Activated CD4-positive, alpha-beta T cell treated with anti-CD3 and anti-CD28 coated beads, Interleukin-2, amount 50 U/mL, for 16 hours (primary cell): ENCODE data around the gene KPNA2.
"Not testable (repeated sequence)": the region's sequence is repeated elsewhere in the genome, so short reads cannot be mapped to it uniquely, and the experiment has no call there.

ENCODE experiments used
- DNase-seq: peaks from one replicate; pipeline ENCODE4 v3.0.0-alpha.2; 2020

The KPNA2 gene

DNA sequence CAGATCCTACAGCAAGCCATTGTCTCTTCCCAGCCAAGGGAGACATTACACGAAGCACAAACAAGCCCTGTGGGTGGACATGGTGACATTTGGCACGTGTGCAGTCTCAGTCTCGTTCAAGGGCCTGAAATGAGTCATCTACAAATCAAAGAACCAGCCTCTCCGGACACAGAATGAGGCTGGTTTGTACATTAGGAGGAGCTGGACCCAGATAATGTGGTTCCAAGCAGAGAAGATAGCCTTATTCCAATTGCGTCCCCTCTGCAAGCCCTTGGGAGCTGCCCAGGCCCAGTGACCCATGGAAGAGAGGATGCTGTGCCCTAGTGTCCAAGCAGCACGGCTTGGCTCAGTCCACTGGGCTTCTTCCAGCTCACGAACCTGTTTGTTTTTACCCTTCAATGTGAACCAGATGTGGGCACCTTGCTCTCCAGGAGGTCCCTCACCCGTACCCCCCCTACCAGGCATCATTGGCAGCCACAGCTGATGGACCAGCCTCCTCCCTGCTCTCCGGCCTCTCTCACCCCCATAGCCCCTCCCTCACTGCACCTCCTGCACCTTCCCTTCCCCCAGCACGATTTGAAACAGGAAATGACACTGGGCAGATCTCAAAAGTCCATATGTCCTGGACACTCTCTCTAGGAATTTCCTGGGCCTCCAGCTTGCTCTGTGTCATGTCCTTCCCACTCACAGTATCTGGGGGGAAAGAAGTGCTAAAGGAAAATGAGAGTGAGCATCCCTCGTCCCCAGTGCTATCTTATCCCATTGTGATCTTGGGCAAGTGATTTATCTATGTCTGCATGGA, 26.2 kb downstream of the KPNA2 start:
- no peak for DNase-seq

DNA sequence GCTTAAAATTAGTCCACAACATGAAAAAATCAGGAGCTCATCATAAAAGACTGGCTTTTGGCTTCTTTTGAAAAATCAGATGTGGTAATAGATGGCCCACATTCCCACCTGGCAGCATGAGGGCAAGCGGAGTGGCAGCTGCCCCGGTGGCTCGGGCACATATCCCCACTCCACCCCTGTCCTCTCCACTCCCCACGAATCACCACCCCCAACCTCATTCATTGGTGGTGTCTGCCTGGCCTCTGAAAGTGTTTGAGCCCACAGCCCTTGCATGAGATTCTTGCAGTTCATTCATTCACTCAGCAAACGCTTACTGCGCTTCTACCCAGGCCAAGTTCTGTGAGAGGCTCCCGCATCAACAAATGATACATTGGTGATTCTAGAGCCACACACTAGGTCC, 29.8 kb downstream of the KPNA2 start:
- not testable (repeated sequence) for DNase-seq

DNA sequence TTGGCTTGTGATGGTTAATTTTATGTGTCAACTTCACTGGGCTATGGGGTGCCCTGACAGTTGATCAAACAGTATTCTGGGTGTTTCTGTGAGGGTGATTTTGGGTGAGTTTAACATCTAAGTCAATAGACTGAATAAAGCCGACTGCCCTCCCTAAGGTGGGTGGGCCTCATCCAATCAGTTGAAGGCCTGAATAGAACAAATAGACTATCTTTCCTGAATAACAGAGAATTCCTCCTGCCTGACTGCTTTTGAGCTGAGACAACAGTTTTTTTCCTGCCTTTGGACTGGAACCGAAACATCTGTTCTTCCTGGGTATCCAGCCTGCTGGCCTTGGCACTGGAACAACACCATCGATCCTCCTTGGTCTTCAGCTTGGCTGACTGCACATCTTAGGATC, 33.0 kb downstream of the KPNA2 start:
- not testable (repeated sequence) for DNase-seq

DNA sequence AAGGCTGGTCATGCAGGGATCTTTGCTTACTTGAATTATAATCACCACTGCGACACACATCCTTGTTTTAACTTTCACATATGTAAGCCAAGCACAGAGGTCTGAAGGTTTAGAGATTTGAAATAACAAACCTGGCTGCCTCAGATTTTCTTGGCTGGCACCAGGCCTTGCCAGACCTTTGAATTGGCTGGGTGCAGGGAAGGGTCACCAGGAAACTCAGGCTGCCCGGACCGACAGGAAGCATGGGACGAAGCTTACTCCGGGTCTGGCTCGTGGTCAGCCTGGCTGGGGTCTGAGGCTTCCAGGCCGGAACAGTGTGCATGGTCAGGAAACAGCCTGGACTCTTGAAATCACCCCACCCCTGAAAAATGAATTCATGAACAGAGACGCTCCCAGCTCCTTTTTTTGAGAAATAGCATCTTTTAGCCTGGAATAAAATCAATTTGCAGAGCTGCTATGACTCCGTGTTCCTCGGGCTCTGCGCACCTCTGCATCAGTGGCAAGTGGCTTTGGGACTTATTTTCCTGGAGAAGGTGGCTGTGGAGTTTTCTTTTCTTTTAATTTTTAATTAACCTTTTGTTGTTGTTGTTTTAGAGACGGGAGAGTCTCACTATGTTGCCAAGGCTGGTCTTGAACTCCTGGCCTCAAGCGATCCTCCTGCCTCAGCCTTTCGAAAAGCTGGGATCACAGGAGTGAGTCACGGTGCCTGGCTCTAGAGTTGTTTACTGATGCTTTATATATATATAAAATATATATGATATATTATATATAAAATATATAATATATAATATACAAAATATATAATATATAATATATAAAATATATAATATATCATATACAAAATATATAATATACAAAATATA, 35.3 kb downstream of the KPNA2 start:
- not testable (repeated sequence) for DNase-seq

DNA sequence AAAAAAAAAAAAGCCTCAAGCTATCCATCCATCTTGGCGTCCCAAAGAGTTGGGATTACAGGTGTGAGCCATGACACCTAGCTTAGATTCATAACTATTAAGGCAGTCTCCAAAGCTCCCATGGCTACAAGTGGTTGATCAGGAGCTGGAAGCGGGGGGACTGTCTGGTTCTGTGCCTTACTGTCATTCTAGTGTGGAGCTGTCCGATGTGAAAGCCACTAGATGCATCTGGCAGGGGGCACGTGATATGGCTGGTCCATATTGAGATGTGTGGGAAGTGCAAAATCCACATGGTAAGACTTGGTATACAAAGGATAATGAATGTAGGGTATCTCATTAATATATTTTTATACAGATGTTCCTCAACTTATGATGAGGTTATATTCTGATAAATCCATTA, 38.7 kb downstream of the KPNA2 start:
- DNase-seq: no peak

DNA sequence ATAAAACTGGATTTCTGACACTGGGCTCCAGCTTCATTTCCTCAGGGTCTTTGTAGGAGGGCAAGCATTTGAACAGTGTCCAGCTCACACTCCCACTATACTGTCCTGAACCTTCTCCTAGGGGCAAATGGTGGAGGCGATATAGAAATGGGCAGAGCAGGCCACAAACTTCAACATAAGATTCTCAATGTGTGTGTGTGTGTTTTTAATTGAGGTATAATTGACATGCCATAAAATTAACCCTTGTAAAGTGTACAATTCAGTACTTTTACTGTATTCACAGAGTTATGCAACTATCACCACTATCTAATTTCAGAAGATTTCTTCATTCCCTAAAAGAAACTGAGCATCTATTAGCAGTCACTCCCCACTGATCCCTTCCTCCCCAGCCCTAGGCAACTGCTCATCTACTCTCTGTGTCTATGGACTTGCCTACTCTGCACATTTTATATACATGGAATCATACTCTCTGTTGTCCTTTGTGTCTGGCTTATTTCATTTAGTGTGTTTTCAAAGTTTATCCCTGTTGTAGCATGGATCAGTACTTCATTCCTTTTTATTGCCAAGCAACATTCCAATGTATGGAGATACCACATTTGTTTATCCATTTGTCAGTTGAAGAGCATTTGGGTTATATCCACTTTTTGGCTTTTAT, 40.5 kb downstream of the KPNA2 start:
- DNase-seq: not testable (repeated sequence)

DNA sequence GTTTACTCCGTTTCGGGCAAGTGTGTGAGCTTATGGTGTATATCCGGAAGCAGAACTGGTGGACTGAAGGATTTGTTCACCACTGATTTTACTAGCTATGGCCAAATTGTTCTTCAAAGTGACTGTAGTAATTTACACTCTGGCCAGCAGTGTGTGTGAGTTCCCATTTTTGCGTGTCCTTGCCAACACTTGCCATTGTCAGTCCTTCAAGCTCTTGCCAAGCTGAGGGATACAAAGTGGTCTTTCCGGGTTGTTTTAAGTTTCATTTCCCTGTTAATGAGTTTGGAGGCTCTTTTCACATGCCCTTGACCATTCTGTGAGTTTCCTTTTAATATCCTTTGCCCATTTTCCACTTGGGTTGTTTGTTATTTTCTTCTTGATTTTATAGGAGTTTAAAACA, 42.0 kb downstream of the KPNA2 start:
- not testable (repeated sequence) for DNase-seq

DNA sequence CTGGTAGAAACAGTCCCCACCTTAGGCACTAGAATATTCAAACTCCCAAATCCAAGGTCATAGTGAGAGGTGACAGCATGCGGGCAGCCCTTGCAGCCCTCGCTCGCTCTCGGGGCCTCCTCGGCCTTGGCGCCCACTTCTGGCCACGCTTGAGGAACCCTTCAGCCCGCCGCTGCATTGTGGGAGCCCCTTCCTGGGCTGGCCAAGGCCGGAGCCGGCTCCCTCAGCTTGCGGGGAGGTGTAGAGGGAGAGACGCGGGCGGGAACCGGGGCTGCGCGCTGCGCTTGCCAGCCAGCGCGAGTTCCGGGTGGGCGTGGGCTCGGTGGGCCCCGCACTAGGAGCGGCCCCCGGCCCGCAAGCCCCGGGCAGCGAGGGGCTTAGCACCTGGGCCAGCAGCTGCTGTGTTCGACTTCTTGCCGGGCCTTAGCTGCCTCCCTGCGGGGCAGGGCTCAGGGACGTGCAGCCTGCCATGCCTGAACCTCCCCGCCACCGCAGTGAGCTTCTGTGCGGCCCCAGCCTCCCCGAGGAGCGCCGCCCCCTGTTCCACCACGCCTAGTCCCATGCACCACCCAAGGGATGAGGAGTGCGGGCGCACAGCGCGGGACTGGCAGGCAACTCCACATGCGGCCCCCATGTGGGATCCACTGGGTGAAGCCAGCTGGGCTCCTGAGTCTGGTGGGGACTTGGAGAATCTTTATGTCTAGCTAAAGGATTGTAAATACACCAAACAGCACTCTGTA, 45.0 kb downstream of the KPNA2 start:
- DNase-seq: no peak

DNA sequence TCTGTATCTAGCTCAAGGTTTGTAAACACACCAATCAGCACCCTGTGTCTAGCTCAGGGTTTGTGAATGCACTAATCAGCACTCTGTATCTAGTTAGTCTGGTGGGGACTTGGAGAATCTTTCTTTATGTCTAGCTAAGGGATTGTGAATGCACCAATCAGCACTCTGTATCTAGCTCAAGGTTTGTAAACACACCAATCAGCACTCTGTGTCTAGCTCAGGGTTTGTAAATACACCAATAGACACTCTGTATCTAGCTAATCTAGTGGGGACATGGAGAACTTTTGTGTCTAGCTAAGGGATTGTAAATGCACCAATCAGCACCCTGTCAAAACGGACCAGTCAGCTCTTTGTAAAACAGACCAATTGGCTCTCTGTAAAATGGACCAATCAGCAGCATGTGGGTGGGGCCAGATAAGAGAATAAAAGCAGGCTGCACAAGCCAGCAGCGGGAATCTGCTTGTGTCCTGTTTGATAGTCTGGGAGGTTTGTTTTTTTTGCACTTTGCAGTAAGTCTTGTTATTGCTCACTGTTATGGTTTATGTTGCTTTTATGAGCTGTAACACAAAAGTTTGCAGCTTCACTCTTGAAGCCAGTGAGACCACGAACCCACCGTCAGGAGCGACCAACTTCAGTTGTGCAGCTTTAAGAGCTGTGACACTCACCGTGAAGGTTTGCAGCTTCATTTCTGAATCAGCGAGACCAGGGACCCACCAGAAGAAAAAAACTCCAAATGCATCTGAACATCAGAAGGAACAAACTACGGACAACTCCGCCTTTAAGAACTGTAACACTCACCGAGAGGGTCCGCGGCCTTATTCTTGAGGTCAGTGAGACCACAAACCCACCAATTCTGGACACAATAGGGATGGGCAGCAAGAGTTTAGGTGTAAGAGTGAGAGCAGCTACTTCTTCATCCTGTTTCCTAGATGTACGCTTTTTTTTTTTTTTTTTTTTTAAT, 46.0 kb downstream of the KPNA2 start:
- DNase-seq: peak; percentile 27

DNA sequence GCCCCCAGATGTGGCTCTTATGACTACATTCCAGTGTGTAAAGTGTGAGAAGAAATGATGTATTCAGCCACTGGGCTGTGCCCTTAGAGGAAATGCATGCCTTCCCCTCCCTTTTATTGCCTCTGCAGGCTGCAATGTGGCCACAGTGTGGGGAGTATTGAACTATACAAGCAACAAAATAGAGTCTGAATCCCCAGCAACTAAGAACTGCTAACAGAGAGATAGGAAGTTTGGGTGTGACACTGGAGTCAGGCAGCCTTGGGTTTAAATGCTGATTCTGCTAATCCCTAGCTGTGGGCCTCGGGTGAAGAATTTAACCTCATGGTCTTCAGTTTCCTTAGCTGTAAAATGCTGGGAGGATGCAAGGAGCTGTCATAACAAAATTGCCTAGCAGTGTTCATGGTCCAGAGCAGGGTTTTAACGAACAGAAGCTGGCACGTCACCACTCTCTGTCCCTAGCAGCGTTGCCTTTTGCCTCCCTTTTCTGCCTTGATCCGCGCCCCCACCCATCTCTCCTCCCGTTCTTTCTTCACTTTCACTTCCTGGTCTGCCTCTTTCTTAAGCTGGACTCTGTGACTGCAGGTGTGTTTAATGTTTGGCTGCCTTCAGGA, 50.3 kb downstream of the KPNA2 start:
- DNase-seq: peak; percentile 23

DNA sequence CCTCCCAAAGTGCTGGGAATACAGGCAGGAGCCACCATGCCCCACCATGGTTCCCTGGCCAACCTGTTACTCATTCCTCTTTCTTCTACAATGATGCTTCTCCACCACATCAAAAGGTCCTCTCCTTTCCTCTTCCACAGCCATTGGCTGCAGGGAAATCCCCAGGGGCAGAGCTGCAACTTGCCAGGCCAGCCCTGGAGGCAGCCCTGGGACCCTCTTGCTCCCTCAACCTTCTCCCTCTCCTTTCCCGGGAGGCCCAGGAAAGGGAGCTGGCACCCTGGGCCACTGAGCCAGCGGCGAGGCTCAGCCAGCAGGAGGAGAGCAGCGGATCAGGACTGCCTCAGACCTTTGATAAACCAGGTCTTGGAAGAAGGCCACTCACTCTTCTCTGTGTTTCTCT, 51.1 kb downstream of the KPNA2 start:
- peak; percentile 41 for DNase-seq

DNA sequence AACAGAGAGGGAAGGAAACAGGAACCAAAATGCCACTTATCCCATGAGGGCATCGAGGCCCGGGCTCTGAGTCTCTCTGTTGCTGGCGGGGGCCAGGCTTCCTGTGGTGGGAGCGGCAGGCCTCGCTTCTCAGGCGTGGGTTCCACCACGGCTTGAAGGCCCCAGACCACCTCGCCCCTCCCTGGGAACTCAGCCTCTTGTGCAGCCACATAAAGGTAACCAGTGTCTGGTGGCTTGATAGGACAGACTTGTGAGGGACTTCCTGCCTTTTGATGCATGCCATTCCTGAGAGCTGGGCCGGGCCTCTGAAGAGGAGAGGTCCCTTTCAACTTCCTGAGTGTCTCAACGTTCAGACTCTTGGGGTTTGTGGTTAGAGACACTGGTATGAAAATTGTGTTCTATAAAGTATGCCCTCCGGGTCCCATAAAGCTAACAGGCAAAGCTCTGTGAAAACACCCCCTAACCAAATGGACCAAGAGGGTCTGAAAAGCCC, 51.6 kb downstream of the KPNA2 start:
- peak; percentile 14 for DNase-seq

DNA sequence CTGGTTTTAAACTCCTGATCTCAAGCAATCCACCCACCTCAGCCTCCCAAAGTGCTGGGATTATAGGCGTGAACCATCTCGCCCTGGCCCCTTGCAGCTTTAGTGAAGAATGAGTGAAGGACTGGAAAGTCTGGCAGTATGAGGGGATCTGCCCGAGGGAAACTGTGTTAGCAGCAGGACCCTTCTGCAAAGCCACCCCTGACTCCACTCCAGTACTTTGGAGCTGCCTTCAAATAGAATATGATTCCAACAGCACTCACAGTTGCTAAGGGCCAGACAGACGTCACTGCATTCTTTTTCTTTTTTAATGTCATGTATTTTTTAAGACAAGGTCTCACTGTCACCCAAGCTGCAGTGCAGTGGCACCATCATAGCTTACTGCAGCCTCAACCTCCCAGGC, 52.3 kb downstream of the KPNA2 start:
- DNase-seq: no peak

DNA sequence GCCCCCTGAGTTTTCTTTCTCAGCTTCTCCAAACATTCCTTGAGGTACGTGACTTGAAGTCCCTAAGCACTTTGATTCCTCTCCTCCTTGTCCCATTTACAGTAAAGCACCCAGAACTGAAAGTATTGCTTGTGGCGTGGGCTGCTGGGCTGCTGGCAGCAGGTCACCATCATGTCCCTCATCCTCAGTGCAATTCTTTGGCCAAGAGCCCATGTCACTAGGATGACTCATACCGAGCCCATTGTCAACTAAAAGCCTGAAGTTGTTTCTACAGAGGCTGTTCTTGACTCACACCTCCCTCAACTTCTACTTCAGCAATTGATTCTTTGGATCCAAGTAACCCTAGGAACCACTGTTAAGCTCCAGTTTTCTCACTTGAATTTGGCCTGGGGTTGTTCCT, 54.3 kb downstream of the KPNA2 start:
- DNase-seq: peak; percentile 57

DNA sequence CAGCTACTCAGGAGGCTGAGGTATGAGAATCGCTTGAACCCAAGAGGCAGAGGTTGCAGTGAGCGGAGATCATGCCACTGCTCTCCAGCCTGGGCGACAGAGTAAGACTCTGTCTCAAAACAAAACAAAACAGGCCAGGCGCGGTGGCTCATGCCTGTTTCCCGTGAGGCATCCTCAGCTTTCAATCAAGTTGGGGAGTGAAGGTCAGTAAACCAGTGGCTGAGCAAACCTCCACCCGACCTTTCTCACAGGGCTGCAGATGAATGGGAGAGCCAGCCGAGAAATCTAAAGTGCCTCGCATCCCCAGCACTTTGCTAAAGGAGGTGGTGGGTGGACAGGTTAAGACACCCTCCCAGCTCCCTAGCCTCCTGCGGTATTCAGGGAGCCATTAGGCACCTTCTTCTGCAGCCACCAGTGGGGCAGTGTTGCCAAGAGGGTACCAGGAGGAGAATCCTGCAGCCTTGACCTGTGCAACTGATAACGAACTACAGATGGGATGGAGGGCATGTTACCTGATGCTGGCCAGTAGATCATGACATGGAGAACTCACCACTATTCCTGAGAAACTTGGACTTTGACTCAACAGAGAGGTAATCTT, 59.0 kb downstream of the KPNA2 start:
- DNase-seq: no peak

DNA sequence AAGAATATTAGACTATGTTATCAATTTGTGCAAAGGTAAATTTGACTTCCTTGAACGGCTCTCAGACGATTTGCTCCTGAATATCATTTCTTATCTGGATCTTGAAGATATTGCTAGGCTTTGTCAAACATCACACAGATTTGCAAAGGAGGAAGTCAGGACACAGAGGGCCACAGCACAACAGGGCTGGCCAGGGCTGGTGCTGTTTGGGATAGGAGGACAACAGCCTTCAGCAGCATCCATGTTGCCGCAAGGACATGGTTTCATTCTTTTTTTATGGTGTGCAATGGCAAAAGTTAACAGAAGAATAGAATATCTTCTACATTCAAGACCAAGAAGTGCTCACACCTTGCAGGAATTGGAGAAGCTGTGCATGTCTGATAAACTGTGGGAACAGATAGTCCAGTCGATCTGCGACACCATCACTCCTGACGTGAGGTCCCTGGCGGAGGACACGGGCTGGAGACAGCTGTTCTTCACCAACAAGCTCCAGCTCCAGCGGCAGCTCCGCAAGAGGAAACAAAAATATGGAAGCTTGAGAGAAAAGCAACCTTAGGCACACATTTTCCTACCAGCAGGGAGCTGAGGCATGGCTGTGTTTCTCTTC, 59.8 kb downstream of the KPNA2 start:
- DNase-seq: no peak

DNA sequence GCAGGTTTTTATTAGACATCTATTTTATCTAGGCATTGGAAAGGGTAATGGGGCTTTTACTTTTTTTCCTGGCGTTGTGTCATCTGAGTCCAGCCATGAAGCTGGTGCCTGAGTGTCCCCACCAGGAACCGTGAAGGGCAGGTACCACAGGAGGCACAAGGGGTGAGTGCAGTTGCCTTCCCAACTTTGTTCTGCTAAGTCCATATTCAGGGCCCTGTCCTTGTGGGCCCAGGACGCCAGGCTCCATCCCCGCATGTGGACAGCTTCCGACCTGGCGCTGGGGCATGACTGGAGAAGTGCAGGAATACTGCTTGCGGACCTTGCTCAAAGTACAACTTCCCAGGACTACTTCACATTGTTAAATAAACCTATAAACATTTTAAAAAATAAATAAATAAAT, 60.6 kb downstream of the KPNA2 start:
- DNase-seq: no peak
